CD14-positive monocyte (primary cell): ENCODE results near the gene DCLRE1C. TPM values are rescaled to one million over a fixed set of nuclear protein-coding genes. Genes with fewer than 3 reads are reported as not detected.
A peak's percentile ranks its signal among the peaks of the same experiment; 100 is the strongest.

Experiments
- DNase-seq, 3 donors: peaks; one replicate each; pipeline ENCODE4 v3.0.0-alpha.2; 2011 to 2022
- H2AFZ ChIP-seq: 2 replicates; pipeline ENCODE4 v1.6.0; 2012; ENCODE audit warnings: mild to moderate bottlenecking, low read depth, low read length, inconsistent platforms; ENCODE audit not compliant: insufficient read depth, poor library complexity, severe bottlenecking
- H3K27ac ChIP-seq, 2 donors: 1 replicate in 1 of 2; 2 replicates in 1 of 2; pipeline ENCODE4 v1.5.1; 2012 to 2013; ENCODE audit warnings: low read length in 2 of 2, control low read depth in 1 of 2, inconsistent platforms in 1 of 2, low read depth in 1 of 2, mild to moderate bottlenecking in 1 of 2
- H3K27me3 ChIP-seq, 2 donors: one replicate each; pipeline versions ENCODE4 v1.6.0 to v1.6.1; 2011 to 2013; ENCODE audit warnings: low read length in 2 of 2; ENCODE audit not compliant: control insufficient read depth in 2 of 2, insufficient read depth in 2 of 2
- H3K36me3 ChIP-seq, 2 donors: replicated peaks in 1 of 2; 1 replicate in 1 of 2; 2 replicates in 1 of 2; pipeline versions ENCODE4 v1.5.1 to v1.6.1; 2012 to 2013; ENCODE audit warnings: low read length in 2 of 2, control low read depth in 1 of 2, inconsistent platforms in 1 of 2, mild to moderate bottlenecking in 1 of 2; ENCODE audit not compliant: insufficient read depth in 2 of 2, control insufficient read depth in 1 of 2
- H3K4me1 ChIP-seq, 2 donors: 1 replicate in 1 of 2; 2 replicates in 1 of 2; pipeline versions ENCODE4 v1.5.1 to v1.6.1; 2012 to 2013; ENCODE audit warnings: low read length in 2 of 2, control low read depth in 1 of 2, inconsistent platforms in 1 of 2, mild to moderate bottlenecking in 1 of 2, moderate library complexity in 1 of 2; ENCODE audit not compliant: insufficient read depth in 2 of 2, control insufficient read depth in 1 of 2
- H3K4me2 ChIP-seq: replicated peaks from 2 replicates; pipeline ENCODE3; 2012; ENCODE audit warnings: low read length, moderate library complexity, mild to moderate bottlenecking; ENCODE audit not compliant: poor library complexity, severe bottlenecking; ENCODE audit errors: extremely low read depth
- H3K4me3 ChIP-seq, 3 experiments: fragments of 200-600 bp in 1 of 3; sonication (generic) in 1 of 3; replicated peaks in 1 of 3; 1 replicate in 2 of 3; 2 replicates in 1 of 3; pipeline ENCODE4 v1.5.1; 2011 to 2013; ENCODE audit warnings: low read length in 3 of 3, mild to moderate bottlenecking in 3 of 3, control low read depth in 2 of 3, low read depth in 2 of 3, inconsistent platforms in 1 of 3, moderate library complexity in 1 of 3
- H3K79me2 ChIP-seq: 2 replicates; pipeline ENCODE4 v1.6.0; 2012; ENCODE audit warnings: mild to moderate bottlenecking, control low read depth, inconsistent platforms, low read length, moderate library complexity; ENCODE audit not compliant: insufficient read depth
- H3K9ac ChIP-seq: 2 replicates; pipeline ENCODE4 v1.6.0; 2017; ENCODE audit warnings: low read length, mild to moderate bottlenecking; ENCODE audit not compliant: insufficient read depth, poor library complexity, severe bottlenecking
- H3K9me3 ChIP-seq, 2 donors: replicated peaks in 1 of 2; 1 replicate in 1 of 2; 2 replicates in 1 of 2; pipeline versions ENCODE4 v1.5.1 to v1.6.1; 2012 to 2013; ENCODE audit warnings: low read length in 2 of 2, control low read depth in 1 of 2; ENCODE audit not compliant: control insufficient read depth in 1 of 2, insufficient read depth in 1 of 2
- H4K20me1 ChIP-seq: 2 replicates; pipeline ENCODE4 v1.6.0; 2012; ENCODE audit warnings: mild to moderate bottlenecking, low read length, control low read depth, moderate library complexity; ENCODE audit not compliant: insufficient read depth
- H3K27ac Mint-ChIP-seq, 7 donors: one replicate each; pipeline ENCODE4 v1.8.0; 2020; ENCODE audit warnings: mild to moderate bottlenecking in 7 of 7, mixed read lengths in 7 of 7, moderate library complexity in 6 of 7, inconsistent platforms in 2 of 7
- H3K27me3 Mint-ChIP-seq, 3 donors: one replicate each; pipeline ENCODE4 v1.8.0; 2021 to 2022; ENCODE audit warnings: low read depth in 3 of 3, mild to moderate bottlenecking in 3 of 3, mixed read lengths in 3 of 3, moderate library complexity in 3 of 3, inconsistent platforms in 1 of 3
- H3K36me3 Mint-ChIP-seq, 2 donors: one replicate each; pipeline ENCODE4 v1.8.0; 2020; ENCODE audit warnings: mixed read lengths in 2 of 2, inconsistent platforms in 1 of 2, mild to moderate bottlenecking in 1 of 2
- H3K4me1 Mint-ChIP-seq: one replicate; pipeline ENCODE4 v1.8.0; 2020; ENCODE audit warnings: mild to moderate bottlenecking, mixed read lengths
- H3K4me3 Mint-ChIP-seq, 2 donors: one replicate each; pipeline ENCODE4 v1.8.0; 2020; ENCODE audit warnings: mild to moderate bottlenecking in 2 of 2, mixed read lengths in 2 of 2, moderate library complexity in 1 of 2
- H3K9me3 Mint-ChIP-seq, 7 donors: one replicate each; pipeline ENCODE4 v1.8.0; 2020 to 2022; ENCODE audit warnings: mixed read lengths in 7 of 7, mild to moderate bottlenecking in 6 of 7, moderate library complexity in 6 of 7, inconsistent platforms in 2 of 7
- CTCF ChIP-seq: fragments of 200-600 bp; IDR thresholded peaks from one replicate; pipeline ENCODE4 v1.8.0; 2022; ENCODE audit warnings: antibody characterized with exemption, mild to moderate bottlenecking
- WGBS: methylation state at CpG from one replicate; pipeline ENCODE4 v1.1.5; 2013; ENCODE audit warnings: missing lambda C conversion rate; ENCODE audit not compliant: insufficient coverage; 5-methylcytosine and 5-hydroxymethylcytosine counted together
- intact Hi-C, 2 donors: fragments of 100-400 bp; cut with micrococcal nuclease; formaldehyde crosslinking; loops; one replicate each; pipeline versions ENCODE4 v1.15.0 to v1.15.1; 2023
- polyA plus RNA-seq, 3 donors: library from polyadenylated mRNA; depleted of rRNA in 1 of 3; unstranded in 2 of 3; stranded (reverse) in 1 of 3; fragments of 300-500 nt in 2 of 3; fragments of >200 nt in 1 of 3; fragmentation: Illumina TruSeq in 2 of 3; gene quantifications; 1 replicate in 2 of 3; 2 replicates in 1 of 3; pipeline ENCODE4 v1.2.3, GENCODE V29; 2012 to 2021

Gene DCLRE1C
- polyA plus RNA-seq, 3 donors, result 8.9 to 17.6 (median 10.9) TPM

- peaks cover 97% of the 10 kb centered on the region for H3K79me2 ChIP-seq
- H3K27me3 Mint-ChIP-seq, result no peaks in the 10 kb centered on the region
- no peak for DNase-seq
- H3K4me3 ChIP-seq, result no peak overlapping the region
- H3K36me3 ChIP-seq, result peaks cover 42 to 56% of the 10 kb centered on the region in 2 donors
- intact Hi-C loops, result no loop called here
- H3K4me1 ChIP-seq, result peaks cover 33 to 41% of the 10 kb centered on the region in 2 donors
- peak overlapping the region in 1 of 7 donors; percentile 8 for H3K27ac Mint-ChIP-seq
- H3K27ac ChIP-seq, result peak overlapping the region in 1 of 2 donors; percentile 4
- H3K4me3 Mint-ChIP-seq, result no peak overlapping the region
- no peaks in the 10 kb centered on the region for H3K9me3 ChIP-seq
- no peak overlapping the region for H3K4me2 ChIP-seq
- H3K4me1 Mint-ChIP-seq, result peaks cover 32% of the 10 kb centered on the region
- H4K20me1 ChIP-seq, result peaks cover 85% of the 10 kb centered on the region
- H2AFZ ChIP-seq, result no peak overlapping the region
- H3K36me3 Mint-ChIP-seq, result peaks cover 36 to 54% of the 10 kb centered on the region in 2 donors
- no peak for TF ChIP-seq CTCF
- 93% methylated on average over 3 of the region's 5 CpGs for WGBS
- H3K9me3 Mint-ChIP-seq, result no peaks in the 10 kb centered on the region
- H3K27me3 ChIP-seq, result no peaks in the 10 kb centered on the region
- no peak overlapping the region for H3K9ac ChIP-seq
Observed at GRCh38 chr10:14949291-14949690, 4.6 kb downstream of the DCLRE1C start.

DNA sequence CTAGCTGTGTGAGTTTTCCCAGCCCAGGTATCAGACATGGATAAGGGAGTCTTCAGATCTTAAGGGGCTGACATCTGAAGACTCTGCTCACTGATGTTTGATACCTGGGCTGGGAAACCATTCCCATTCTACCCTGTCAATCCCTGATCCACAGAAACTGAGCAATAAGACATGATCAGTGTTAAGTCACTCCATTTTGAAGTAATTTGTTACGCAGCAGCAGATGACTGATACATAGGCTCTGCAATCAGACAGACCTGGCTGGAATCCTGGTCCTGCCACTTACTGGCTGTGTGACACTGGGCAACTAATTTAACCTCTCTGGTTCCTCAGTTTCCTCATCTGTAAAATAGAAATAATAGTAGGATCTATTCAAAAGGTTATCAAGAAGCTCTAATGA, 6.6 kb downstream of the DCLRE1C start:
- Histone ChIP-seq H2AFZ (no peak overlapping the region), H3K9me3 (no peaks in the 10 kb centered on the region), H3K27ac (no peak overlapping the region), H4K20me1 (peaks cover 83% of the 10 kb centered on the region), H3K4me1 (peaks cover 19 to 20% of the 10 kb centered on the region in 2 donors), H3K9ac (no peak overlapping the region), H3K36me3 (peaks cover 53 to 77% of the 10 kb centered on the region in 2 donors), H3K4me2 (no peak overlapping the region), H3K4me3 (no peak overlapping the region), H3K79me2 (peaks cover 93% of the 10 kb centered on the region), H3K27me3 (no peaks in the 10 kb centered on the region)
- Mint-ChIP-seq H3K27me3 (peaks cover 0 to 1% (median 0%) of the 10 kb centered on the region in 3 donors), H3K4me1 (peaks cover 20% of the 10 kb centered on the region), H3K4me3 (no peak overlapping the region), H3K36me3 (peaks cover 50 to 75% of the 10 kb centered on the region in 2 donors), H3K27ac (no peak overlapping the region), H3K9me3 (no peaks in the 10 kb centered on the region)
- no peak for TF ChIP-seq CTCF
- intact Hi-C loops, result no loop called here
- no peak for DNase-seq
- WGBS, result no CpG with 5 or more reads among the region's 1 CpG
